ENCODE results near the gene DTX3.

GRCh38 chr12:57654042-57654441, 49.4 kb downstream of the DTX3 start:
- TF ChIP-seq CTCF (IDR thresholded peaks at IDR 0.05) (no peak), EP300 (IDR thresholded peaks at IDR 0.05) (no peak)
